K562 (cell line): ENCODE data around the gene PIK3AP1. TPM values are rescaled to one million over a fixed set of nuclear protein-coding genes. Genes with fewer than 3 reads are reported as not detected.

Experiments used
- ATAC-seq: fragments of 200-7000 bp; cut with Tn5 transposase; 3 replicates; pipeline ENCODE4 v1.9.1; 2020; ENCODE audit warnings: moderate library complexity
- BruUV-seq: library from RNA; stranded (reverse); fragments of 400-500 nt; replicated peaks from 2 replicates; lab custom pipeline; 2021; lab: Mats Ljungman, UMichigan
- CTCF ChIA-PET: fragments of 300-600 bp; formaldehyde crosslinking; extraction: SDS; loops from one replicate; lab custom pipeline; 2021; ENCODE audit warnings: low intra/inter-chr PET ratio; lab: Yijun Ruan, JAX
- POLR2A ChIA-PET: fragments of 300-600, 350-650 bp; sonication (Branson Sonifier 250); formaldehyde crosslinking; extraction: SDS; loops from one replicate; lab custom pipeline; 2021; ENCODE audit warnings: antibody characterized with exemption, inconsistent platforms; lab: Yijun Ruan, JAX
- DNase-seq, 4 experiments: peaks; one replicate each; pipeline versions ENCODE4 v3.0.0 to v3.0.0-alpha.2; 2011 to 2018; ENCODE audit warnings: low spot score in 3 of 4, mixed read lengths in 3 of 4; ENCODE audit errors: extremely low read depth in 1 of 4
- FAIRE-seq: peaks from 2 replicates; lab custom pipeline; 2011; peaks lifted over from hg19 to GRCh38; lab: Jason Lieb, UNC
- H2AFZ ChIP-seq: 2 replicates; pipeline ENCODE4 v1.6.0; 2011; ENCODE audit warnings: low read depth, low read length, control low read depth, inconsistent platforms
- H3K27ac ChIP-seq: fragments of 200-600 bp; 3 replicates; pipeline ENCODE4 v1.8.0; 2011; ENCODE audit warnings: low read depth, mild to moderate bottlenecking, control low read depth, inconsistent platforms, low read length, moderate library complexity, mixed read lengths; ENCODE audit errors: extremely low read depth
- H3K27me3 ChIP-seq, 2 experiments: fragments of 300-600 bp in 1 of 2; 2 replicates in 1 of 2; 3 replicates in 1 of 2; pipeline versions ENCODE4 v1.6.0 to v1.8.0; 2011; ENCODE audit warnings: inconsistent platforms in 2 of 2, low read length in 2 of 2, mild to moderate bottlenecking in 1 of 2, mixed read lengths in 1 of 2, moderate library complexity in 1 of 2; ENCODE audit not compliant: control insufficient read depth in 2 of 2, insufficient read depth in 2 of 2
- H3K36me3 ChIP-seq: fragments of 300-600 bp; 3 replicates; pipeline ENCODE4 v1.8.0; 2011; ENCODE audit warnings: mild to moderate bottlenecking, low read length, inconsistent platforms; ENCODE audit not compliant: control insufficient read depth, insufficient read depth
- H3K4me1 ChIP-seq, 2 experiments: fragments of 200-600 bp in 1 of 2; replicated peaks in 1 of 2; 2 replicates in 1 of 2; 3 replicates in 1 of 2; pipeline versions ENCODE4 v1.5.1 to v1.8.0; 2011; ENCODE audit warnings: inconsistent platforms in 2 of 2, low read length in 2 of 2, mild to moderate bottlenecking in 1 of 2, mixed read lengths in 1 of 2, moderate library complexity in 1 of 2; ENCODE audit not compliant: control insufficient read depth in 2 of 2, insufficient read depth in 2 of 2
- H3K4me2 ChIP-seq: 2 replicates; pipeline ENCODE4 v1.6.1; 2011; ENCODE audit warnings: low read length, control low read depth, inconsistent platforms, mixed read lengths; ENCODE audit not compliant: insufficient read depth
- H3K4me3 ChIP-seq: fragments of 200-600 bp; sonication (generic), shearing (Covaris generic); 2 replicates; pipeline ENCODE4 v1.5.1; 2016; ENCODE audit warnings: control low read depth, inconsistent platforms
- H3K79me2 ChIP-seq: fragments of 200-600 bp; 3 replicates; pipeline ENCODE4 v1.8.0; 2011; ENCODE audit warnings: low read length, inconsistent platforms; ENCODE audit not compliant: control insufficient read depth, insufficient read depth
- H3K9ac ChIP-seq, 2 experiments: 2 replicates each; pipeline versions ENCODE4 v1.6.0 to v1.6.1; 2011; ENCODE audit warnings: low read depth in 2 of 2, low read length in 2 of 2, control low read depth in 1 of 2, inconsistent platforms in 1 of 2, mild to moderate bottlenecking in 1 of 2, mixed read lengths in 1 of 2; ENCODE audit not compliant: insufficient read depth in 1 of 2
- H3K9me1 ChIP-seq: one replicate; pipeline ENCODE4 v1.6.0; 2011; ENCODE audit warnings: inconsistent platforms, mild to moderate bottlenecking, low read length, moderate library complexity; ENCODE audit not compliant: control insufficient read depth, insufficient read depth
- H3K9me3 ChIP-seq: replicated peaks from 2 replicates; pipeline ENCODE4 v1.5.1; 2011; ENCODE audit warnings: low read depth, low read length, inconsistent platforms; ENCODE audit not compliant: control insufficient read depth, insufficient read depth
- H4K20me1 ChIP-seq: replicated peaks from 2 replicates; pipeline ENCODE4 v1.6.1; 2011; ENCODE audit warnings: low read length, inconsistent platforms, mixed read lengths; ENCODE audit not compliant: control insufficient read depth, insufficient read depth
- ARNT ChIP-seq, 2 experiments: fragments of 450-650 bp; IDR thresholded peaks; 2 replicates each; pipeline ENCODE4 v1.6.1; 2016; ENCODE audit warnings: mild to moderate bottlenecking in 1 of 2
- CHCHD3 ChIP-seq: fragments of 250-450 bp; sonication (Bioruptor Pico); IDR thresholded peaks from 2 replicates; pipeline ENCODE4 v2.1.2; 2022; ENCODE audit warnings: mild to moderate bottlenecking
- DIDO1 ChIP-seq: fragments of 450-650 bp; IDR thresholded peaks from 2 replicates; pipeline ENCODE4 v1.6.1; 2016; ENCODE audit warnings: low read depth, missing biosample characterization, missing genetic modification characterization
- ETV6 ChIP-seq, 3 experiments: fragments of 150-350 bp in 1 of 3; sonication (generic) in 1 of 3; formaldehyde crosslinking in 1 of 3; IDR thresholded peaks; 2 replicates each; pipeline versions ENCODE4 v1.6.1 to v1.8.0; 2014 to 2022; ENCODE audit warnings: borderline replicate concordance in 2 of 3, low read depth in 2 of 3, antibody characterized with exemption in 1 of 3, low read length in 1 of 3, mild to moderate bottlenecking in 1 of 3, missing genetic modification reagents in 1 of 3
- FOXP1 ChIP-seq: sonication (generic); formaldehyde crosslinking; IDR thresholded peaks from 2 replicates; pipeline ENCODE4 v1.8.0; 2022; ENCODE audit warnings: mild to moderate bottlenecking, missing genetic modification reagents
- GATA2 ChIP-seq: sonication (generic); formaldehyde crosslinking; IDR thresholded peaks from 2 replicates; pipeline ENCODE4 v1.4.0; 2020; ENCODE audit warnings: mild to moderate bottlenecking, missing genetic modification reagents
- HMG20B ChIP-seq: fragments of 250-450 bp; sonication (Bioruptor Pico); IDR thresholded peaks from 2 replicates; pipeline ENCODE4 v1.5.0; 2021; ENCODE audit warnings: mild to moderate bottlenecking
- POLR3G ChIP-seq: IDR thresholded peaks from 2 replicates; pipeline ENCODE4 v1.6.1; 2011; ENCODE audit not compliant: insufficient read length, insufficient replicate concordance; ENCODE audit errors: extremely low read depth
- USF1 ChIP-seq: sonication (generic); formaldehyde crosslinking; IDR thresholded peaks from 2 replicates; pipeline ENCODE4 v1.9.0; 2022; ENCODE audit warnings: mild to moderate bottlenecking, missing genetic modification reagents
- ZNF140 ChIP-seq: fragments of 250-450 bp; sonication (Bioruptor Pico); IDR thresholded peaks from 2 replicates; pipeline ENCODE4 v1.8.0; 2021; ENCODE audit warnings: moderate library complexity, mild to moderate bottlenecking, inconsistent platforms
- WGBS: fragments of 100-300 bp; shearing (Covaris generic); methylation state at CpG from one replicate; pipeline ENCODE4 v1.1.6; 2016; ENCODE audit warnings: low coverage, mixed read lengths; ENCODE audit not compliant: insufficient coverage; ENCODE audit errors: missing lambda C conversion rate; 5-methylcytosine and 5-hydroxymethylcytosine counted together
- in situ Hi-C: fragments of 300-500 bp; cut with MboI; formaldehyde crosslinking; loops from 4 replicates; pipeline ENCODE4 v1.15.0; 2018; ENCODE audit warnings: inconsistent platforms, mixed read lengths
- intact Hi-C: fragments of 100-400 bp; cut with micrococcal nuclease; formaldehyde crosslinking; loops from 2 replicates; pipeline ENCODE4 v1.14.2; 2022
- polyA plus RNA-seq, 8 experiments: library from polyadenylated mRNA; depleted of rRNA in 4 of 8; stranded (reverse) in 5 of 8; unstranded in 3 of 8; fragments of >200 nt; fragmentation: Nextera tagmentation in 2 of 8; fragmentation: Illumina TruSeq in 1 of 8; extraction: Ambion mirVana in 2 of 8; extraction: Trizol in 1 of 8; gene quantifications; 2 replicates each; pipeline versions ENCODE4 v1.2.1 to v1.2.3, GENCODE V29; 2011 to 2014; ENCODE audit warnings: inconsistent platforms in 1 of 8, missing spikeins in 1 of 8
- total RNA-seq, 7 experiments: library from RNA; depleted of rRNA in 6 of 7; stranded (reverse); fragments of >200 nt in 6 of 7; fragmentation: Illumina TruSeq in 2 of 7; extraction: Trizol in 2 of 7; gene quantifications; 2 replicates each; pipeline versions ENCODE4 v1.2.1 to v1.2.3, GENCODE V29; 2011 to 2021; ENCODE audit warnings: low replicate concordance in 1 of 7

Gene PIK3AP1
- total and polyA plus RNA-seq, 9 of the 15 experiments (the other 6 are each of a cell fraction or from before 2014, with no cell fraction given), result 0.20 to 2.4 (median 1.4) TPM

GRCh38 chr10:96591946-96592345 lies 128.4 kb downstream of the PIK3AP1 start:
- peaks cover 9 to 13% of the 10 kb centered on the region in 2 experiments for H3K4me1 ChIP-seq
- no peak overlapping the region for H2AFZ ChIP-seq
- TF ChIP-seq ETV6 (IDR thresholded peaks at IDR 0.05; ENCODE audit: borderline replicate concordance in 1 of 2, low read depth in 2 of 2, low read length in 1 of 2) (no peak), ETV6 (CRISPR knock-in tag; IDR thresholded peaks at IDR 0.05; ENCODE audit: borderline replicate concordance) (no peak), USF1 (CRISPR knock-in tag) (no peak), POLR3G (no peak), ZNF140 (CRISPR knock-in tag) (no peak), ARNT (IDR thresholded peaks at IDR 0.05) (no peak), FOXP1 (CRISPR knock-in tag) (no peak), CHCHD3 (CRISPR knock-in tag) (no peak), GATA2 (CRISPR knock-in tag) (no peak), HMG20B (CRISPR knock-in tag) (no peak), DIDO1 (tag) (no peak)
- no peak overlapping the region for H3K27ac ChIP-seq
- 8% methylated on average over 1 of the region's 1 CpG for WGBS
- H4K20me1 ChIP-seq, result no peaks in the 10 kb centered on the region
- in situ Hi-C loops, result no loop called here
- H3K9me3 ChIP-seq, result no peaks in the 10 kb centered on the region
- FAIRE-seq (no peak), DNase-seq (no peak), ATAC-seq (no peak)
- ChIA-PET CTCF (no interaction called here), POLR2A (interaction anchor here (0.6 kb wide), 1 partner anchor 11 kb away, joined by 3 read pairs; no protein-coding TSS in a partner anchor)
- H3K9me1 ChIP-seq, result no peaks in the 10 kb centered on the region
- intact Hi-C loops, result no loop called here
- no peak overlapping the region for H3K4me3 ChIP-seq
- no peaks in the 10 kb centered on the region for H3K27me3 ChIP-seq
- no peak overlapping the region for H3K9ac ChIP-seq
- peaks cover 9% of the 10 kb centered on the region; the same call in 2 of the 3 replicates for H3K79me2 ChIP-seq
- H3K4me2 ChIP-seq, result no peak overlapping the region
- no peaks in the 10 kb centered on the region for H3K36me3 ChIP-seq
- no TSS peak for BruUV-seq
